Measurements from ENCODE around the gene PDPK1.

- TF ChIP-seq POLR2A (IDR thresholded peaks at IDR 0.05; ENCODE audit: low read length) (no peak), GATA1 (IDR thresholded peaks at IDR 0.05; ENCODE audit: low read depth, low read length) (no peak)
These were observed 50.2 kb downstream of the PDPK1 start for GRCh38 chr16:2587891-2588565.

Data from erythroblast (primary cell).